Measurements from ENCODE around the gene ATAD2B. TPM values are rescaled to one million over a fixed set of nuclear protein-coding genes. Genes with fewer than 3 reads are reported as not detected.

Gene ATAD2B
- total RNA-seq, 1 experiment from 2014 or later: 19.7 TPM

DNA sequence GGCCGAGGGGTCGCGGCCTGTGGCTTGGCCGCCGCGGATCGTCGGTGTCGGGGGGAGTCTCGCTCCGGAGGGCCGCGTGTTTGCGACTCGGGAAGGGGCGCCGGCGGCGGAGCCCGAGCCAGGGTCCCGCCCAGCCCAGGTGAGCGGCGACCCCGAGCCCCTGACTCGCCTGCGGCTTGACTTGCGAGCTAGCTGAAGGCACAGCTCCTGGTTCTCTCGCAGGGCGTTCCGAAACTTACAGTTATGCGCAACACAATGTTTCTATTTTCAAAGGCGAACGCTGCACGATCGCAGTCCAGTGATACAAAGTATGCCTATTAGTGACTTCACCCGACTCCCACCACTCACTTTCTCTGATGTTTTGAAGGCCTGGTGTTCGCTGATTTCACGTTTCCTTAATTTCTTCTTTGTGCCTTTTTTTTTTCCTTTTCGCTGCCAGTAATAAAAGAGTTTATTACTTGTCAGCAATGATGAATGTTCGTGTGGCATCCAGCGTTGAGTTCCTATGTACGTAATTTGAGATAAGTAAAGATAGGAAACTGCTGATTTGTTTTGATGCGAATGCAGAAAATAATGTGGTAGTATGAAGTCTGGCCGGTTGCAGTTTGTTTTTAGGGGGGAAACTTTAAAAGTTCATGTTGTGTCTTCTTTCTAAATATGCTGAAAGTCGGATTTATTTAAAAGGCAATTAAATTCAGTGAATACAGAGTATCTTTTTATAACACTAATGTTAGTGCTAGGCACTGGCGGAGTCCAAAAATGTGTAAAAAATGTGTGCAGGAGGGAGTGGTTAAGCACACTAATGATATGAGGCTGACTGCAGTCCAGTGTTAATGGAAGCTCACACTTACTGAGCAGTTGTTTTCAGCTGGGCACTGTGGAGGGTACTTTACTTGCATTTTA lies 14.0 kb upstream of the ATAD2B start:
- ChIA-PET CTCF (interaction anchor here (0.7 to 4.6 kb wide), 5 partner anchors 14 to 143 kb away, joined by 3 to 49 read pairs (median 4); partner anchors contain the start of genes ATAD2B and TP53I3), POLR2A (interaction anchor here (0.5 to 7.0 kb wide), 19 partner anchors 10 to 419 kb away, joined by 3 to 150 read pairs (median 4); partner anchors contain the start of genes ATAD2B, PFN4, SF3B6 and TP53I3)
- Mint-ChIP-seq H3K4me1 (ENCODE audit: insufficient read depth, unreplicated experiment) (peaks cover 25% of the 10 kb centered on the region), H3K36me3 (ENCODE audit: insufficient read depth, unreplicated experiment) (peaks cover 8% of the 10 kb centered on the region), H3K27me3 (ENCODE audit: insufficient read depth, unreplicated experiment) (no peaks in the 10 kb centered on the region), H3K9me3 (ENCODE audit: unreplicated experiment) (no peaks in the 10 kb centered on the region), H3K4me3 (ENCODE audit: unreplicated experiment) (peak overlapping the region; percentile 76), H3K27ac (ENCODE audit: low read depth, unreplicated experiment) (peak overlapping the region; percentile 30)
- TSS peak; percentile 47 for BruUV-seq (replicated peaks)
- intact Hi-C loops (cut with micrococcal nuclease): loop anchor here (5.0 kb wide), 1 partner anchor 141 kb away; the partner anchor contains the start of gene TP53I3
- TF ChIP-seq, protein P1, sequence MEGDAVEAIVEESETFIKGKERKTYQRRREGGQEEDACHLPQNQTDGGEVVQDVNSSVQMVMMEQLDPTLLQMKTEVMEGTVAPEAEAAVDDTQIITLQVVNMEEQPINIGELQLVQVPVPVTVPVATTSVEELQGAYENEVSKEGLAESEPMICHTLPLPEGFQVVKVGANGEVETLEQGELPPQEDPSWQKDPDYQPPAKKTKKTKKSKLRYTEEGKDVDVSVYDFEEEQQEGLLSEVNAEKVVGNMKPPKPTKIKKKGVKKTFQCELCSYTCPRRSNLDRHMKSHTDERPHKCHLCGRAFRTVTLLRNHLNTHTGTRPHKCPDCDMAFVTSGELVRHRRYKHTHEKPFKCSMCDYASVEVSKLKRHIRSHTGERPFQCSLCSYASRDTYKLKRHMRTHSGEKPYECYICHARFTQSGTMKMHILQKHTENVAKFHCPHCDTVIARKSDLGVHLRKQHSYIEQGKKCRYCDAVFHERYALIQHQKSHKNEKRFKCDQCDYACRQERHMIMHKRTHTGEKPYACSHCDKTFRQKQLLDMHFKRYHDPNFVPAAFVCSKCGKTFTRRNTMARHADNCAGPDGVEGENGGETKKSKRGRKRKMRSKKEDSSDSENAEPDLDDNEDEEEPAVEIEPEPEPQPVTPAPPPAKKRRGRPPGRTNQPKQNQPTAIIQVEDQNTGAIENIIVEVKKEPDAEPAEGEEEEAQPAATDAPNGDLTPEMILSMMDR (IDR thresholded peaks at IDR 0.05; ENCODE audit: unreplicated experiment): no peak
- DNase-seq (ENCODE audit: unreplicated experiment): peak; percentile 53

DNA sequence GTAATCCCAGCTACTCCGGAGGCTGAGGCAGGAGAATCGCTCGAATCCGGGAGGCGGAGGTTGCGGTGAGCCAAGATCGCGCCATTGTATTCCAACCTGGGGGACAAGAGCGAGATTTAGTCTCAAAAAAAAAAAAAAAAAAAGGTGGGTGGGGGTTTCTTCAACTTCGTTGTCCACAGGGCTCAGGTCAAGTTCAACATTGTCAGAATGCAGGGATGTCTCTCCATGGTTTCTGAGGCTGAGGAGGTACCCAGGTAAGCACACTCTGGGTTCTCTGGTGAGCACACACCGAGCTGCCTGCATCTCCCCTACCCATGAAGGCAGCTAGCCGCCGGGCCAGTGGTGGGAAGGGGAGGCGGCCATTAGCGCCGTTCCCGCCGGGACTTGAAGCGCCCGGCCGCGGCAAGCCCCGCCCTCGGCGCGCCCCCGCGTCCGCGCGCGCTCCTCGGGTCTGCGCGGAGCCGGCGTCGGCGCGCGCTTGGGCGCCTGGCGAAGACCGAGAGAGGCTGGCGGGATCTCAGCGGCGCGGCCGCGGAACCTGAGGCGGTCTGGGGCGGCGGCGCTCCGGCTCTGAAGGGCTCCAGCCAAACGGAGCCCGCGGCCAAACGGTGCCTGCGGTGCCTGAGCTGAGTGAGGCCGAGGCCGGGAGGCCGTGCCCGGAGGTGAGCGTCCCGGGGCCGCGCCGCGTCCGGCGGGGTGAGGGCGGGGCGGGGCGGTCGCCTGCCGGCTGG lies 13.2 kb upstream of the ATAD2B start, which contains the start of gene UBXN2A:
Gene UBXN2A, plus strand, starts transcription at position 477 of the 731 bp plus-strand sequence. CDS start 17,852 bp downstream, outside the sequence.
- BruUV-seq (replicated peaks): no TSS peak
- intact Hi-C loops (cut with micrococcal nuclease): loop anchor here (1.0 to 5.0 kb wide), 3 partner anchors 13 to 142 kb away; partner anchors contain the start of genes ATAD2B and TP53I3

DNA sequence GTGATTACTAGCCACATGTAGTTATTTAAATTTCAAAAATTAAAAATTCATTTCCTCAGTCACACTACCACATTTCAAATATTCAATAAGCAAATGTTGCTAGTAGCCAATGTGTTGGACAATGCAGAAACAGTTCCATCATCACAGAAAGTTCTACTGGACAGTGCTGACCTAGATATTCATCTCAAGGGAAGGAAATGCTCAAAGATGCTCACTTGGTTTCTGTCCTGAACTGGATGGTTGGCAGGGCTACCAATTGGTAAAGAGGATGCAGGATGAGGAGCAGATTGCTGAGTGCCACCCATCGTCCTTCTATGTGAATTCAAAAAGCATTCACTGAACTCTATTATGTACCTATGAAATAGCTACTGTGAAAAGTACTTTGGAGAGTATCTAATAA lies 7.3 kb upstream of the ATAD2B start:
- TF ChIP-seq, protein P1 (IDR thresholded peaks at IDR 0.05; ENCODE audit: unreplicated experiment): no peak
- no TSS peak for BruUV-seq (replicated peaks)
- ChIA-PET POLR2A (interaction anchor here (0.6 to 0.7 kb wide), 3 partner anchors 113 to 1725 kb away, joined by 3 read pairs; no protein-coding TSS in a partner anchor), CTCF (interaction anchor here (0.6 to 1.1 kb wide), 3 partner anchors 9 to 1344 kb away, joined by 3 read pairs; no protein-coding TSS in a partner anchor)
- Mint-ChIP-seq H3K9me3 (ENCODE audit: unreplicated experiment) (no peaks in the 10 kb centered on the region), H3K27ac (ENCODE audit: low read depth, unreplicated experiment) (no peak overlapping the region), H3K27me3 (ENCODE audit: insufficient read depth, unreplicated experiment) (no peaks in the 10 kb centered on the region), H3K36me3 (ENCODE audit: insufficient read depth, unreplicated experiment) (peaks cover 7% of the 10 kb centered on the region), H3K4me1 (ENCODE audit: insufficient read depth, unreplicated experiment) (peaks cover 4% of the 10 kb centered on the region), H3K4me3 (ENCODE audit: unreplicated experiment) (no peak overlapping the region)
- intact Hi-C loops (cut with micrococcal nuclease): no loop called here
- DNase-seq (ENCODE audit: unreplicated experiment): no peak

More for the DNA sequence above, 13.2 kb upstream of the ATAD2B start, which contains the start of gene UBXN2A:
- CTCF ChIA-PET: interaction anchor here (0.7 to 4.6 kb wide), 4 partner anchors 13 to 144 kb away, joined by 3 to 49 read pairs (median 8); partner anchors contain the start of genes ATAD2B and TP53I3
- Mint-ChIP-seq H3K9me3 (ENCODE audit: unreplicated experiment) (no peaks in the 10 kb centered on the region), H3K4me3 (ENCODE audit: unreplicated experiment) (peak within 1 kb of the TSS; percentile 76), H3K36me3 (ENCODE audit: insufficient read depth, unreplicated experiment) (peaks cover 8% of the 10 kb centered on the region), H3K27ac (ENCODE audit: low read depth, unreplicated experiment) (peak within 1 kb of the TSS; percentile 30), H3K27me3 (ENCODE audit: insufficient read depth, unreplicated experiment) (no peaks in the 10 kb centered on the region), H3K4me1 (ENCODE audit: insufficient read depth, unreplicated experiment) (peaks cover 25% of the 10 kb centered on the region)
- DNase-seq (ENCODE audit: unreplicated experiment): peak; percentile 75
- TF ChIP-seq, protein P1 (IDR thresholded peaks at IDR 0.05; ENCODE audit: unreplicated experiment): no peak
- POLR2A ChIA-PET: interaction anchor here (0.7 to 7.0 kb wide), 15 partner anchors 9 to 419 kb away, joined by 3 to 150 read pairs (median 4); partner anchors contain the start of genes ATAD2B, SF3B6, TP53I3 and WDCP

All from MCF 10A (cell line).